ENCODE results near the gene CCDC187.

- TF ChIP-seq EP300 (IDR thresholded peaks at IDR 0.05) (no peak), CTCF (IDR thresholded peaks at IDR 0.05) (no peak)
These were observed 87.2 kb downstream of the CCDC187 start for GRCh38 chr9:136216541-136217244.
